ENCODE measurements around the gene SNX10.

SNX10 gene

DNA sequence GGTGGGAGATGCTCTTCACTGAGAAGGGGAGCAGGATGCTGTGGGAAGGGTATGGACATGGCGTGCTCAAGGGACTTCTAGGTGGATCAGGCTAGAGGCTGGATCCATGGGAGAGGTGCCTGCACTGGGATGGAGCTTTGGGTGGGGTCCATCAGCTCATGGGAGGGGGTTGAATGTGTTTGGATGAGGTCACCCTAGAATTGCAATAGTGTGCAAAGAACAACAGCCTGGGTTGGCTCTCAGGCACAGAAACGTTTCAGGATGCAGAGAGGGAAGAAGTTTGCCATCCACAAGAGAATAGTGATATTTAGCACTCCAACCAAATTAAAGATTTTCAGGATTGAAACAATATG is 66.1 kb downstream of the SNX10 start:
- no peak for DNase-seq (ENCODE audit: low read depth)
- TF ChIP-seq, protein P1, sequence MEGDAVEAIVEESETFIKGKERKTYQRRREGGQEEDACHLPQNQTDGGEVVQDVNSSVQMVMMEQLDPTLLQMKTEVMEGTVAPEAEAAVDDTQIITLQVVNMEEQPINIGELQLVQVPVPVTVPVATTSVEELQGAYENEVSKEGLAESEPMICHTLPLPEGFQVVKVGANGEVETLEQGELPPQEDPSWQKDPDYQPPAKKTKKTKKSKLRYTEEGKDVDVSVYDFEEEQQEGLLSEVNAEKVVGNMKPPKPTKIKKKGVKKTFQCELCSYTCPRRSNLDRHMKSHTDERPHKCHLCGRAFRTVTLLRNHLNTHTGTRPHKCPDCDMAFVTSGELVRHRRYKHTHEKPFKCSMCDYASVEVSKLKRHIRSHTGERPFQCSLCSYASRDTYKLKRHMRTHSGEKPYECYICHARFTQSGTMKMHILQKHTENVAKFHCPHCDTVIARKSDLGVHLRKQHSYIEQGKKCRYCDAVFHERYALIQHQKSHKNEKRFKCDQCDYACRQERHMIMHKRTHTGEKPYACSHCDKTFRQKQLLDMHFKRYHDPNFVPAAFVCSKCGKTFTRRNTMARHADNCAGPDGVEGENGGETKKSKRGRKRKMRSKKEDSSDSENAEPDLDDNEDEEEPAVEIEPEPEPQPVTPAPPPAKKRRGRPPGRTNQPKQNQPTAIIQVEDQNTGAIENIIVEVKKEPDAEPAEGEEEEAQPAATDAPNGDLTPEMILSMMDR (IDR thresholded peaks at IDR 0.05; ENCODE audit: low read depth, low read length) = no peak
- no peak for TF ChIP-seq MYC (IDR thresholded peaks at IDR 0.05; ENCODE audit: low read depth, low read length)
- TF ChIP-seq POLR2A (IDR thresholded peaks at IDR 0.05; ENCODE audit: extremely low read depth, insufficient read length) = no peak
- TF ChIP-seq, protein P2, sequence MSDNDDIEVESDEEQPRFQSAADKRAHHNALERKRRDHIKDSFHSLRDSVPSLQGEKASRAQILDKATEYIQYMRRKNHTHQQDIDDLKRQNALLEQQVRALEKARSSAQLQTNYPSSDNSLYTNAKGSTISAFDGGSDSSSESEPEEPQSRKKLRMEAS (IDR thresholded peaks at IDR 0.05; ENCODE audit: low read depth, low read length) = no peak
- H3K4me3 ChIP-seq (ENCODE audit: low read depth, low read length) = no peak overlapping the region

DNA sequence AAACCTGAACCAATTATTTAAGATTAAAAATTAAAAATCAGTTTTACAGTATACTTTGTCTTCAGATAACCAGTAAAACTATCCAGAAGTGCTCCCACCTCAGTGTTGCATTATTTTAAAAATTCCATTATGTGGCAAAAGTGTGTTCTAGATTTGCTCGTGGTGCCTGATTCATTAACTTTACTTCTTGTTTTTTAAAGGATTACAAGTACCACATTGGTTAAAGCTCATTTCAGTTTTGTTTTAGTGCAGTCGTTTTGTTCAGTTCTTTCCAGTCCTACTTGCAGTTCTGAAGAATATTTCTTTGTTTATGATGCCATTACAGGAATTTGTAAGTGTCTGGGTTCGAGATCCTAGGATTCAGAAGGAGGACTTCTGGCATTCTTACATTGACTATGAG is 69.0 kb downstream of the SNX10 start:
- TF ChIP-seq MYC (IDR thresholded peaks at IDR 0.05; ENCODE audit: low read depth, low read length) (no peak), POLR2A (IDR thresholded peaks at IDR 0.05; ENCODE audit: extremely low read depth, insufficient read length) (no peak)
- TF ChIP-seq, protein P1 (IDR thresholded peaks at IDR 0.05; ENCODE audit: low read depth, low read length) = no peak
- TF ChIP-seq, protein P2 (IDR thresholded peaks at IDR 0.05; ENCODE audit: low read depth, low read length) = no peak
- H3K4me3 ChIP-seq (ENCODE audit: low read depth, low read length) = no peak overlapping the region
- DNase-seq (ENCODE audit: low read depth) = peak; percentile 32

DNA sequence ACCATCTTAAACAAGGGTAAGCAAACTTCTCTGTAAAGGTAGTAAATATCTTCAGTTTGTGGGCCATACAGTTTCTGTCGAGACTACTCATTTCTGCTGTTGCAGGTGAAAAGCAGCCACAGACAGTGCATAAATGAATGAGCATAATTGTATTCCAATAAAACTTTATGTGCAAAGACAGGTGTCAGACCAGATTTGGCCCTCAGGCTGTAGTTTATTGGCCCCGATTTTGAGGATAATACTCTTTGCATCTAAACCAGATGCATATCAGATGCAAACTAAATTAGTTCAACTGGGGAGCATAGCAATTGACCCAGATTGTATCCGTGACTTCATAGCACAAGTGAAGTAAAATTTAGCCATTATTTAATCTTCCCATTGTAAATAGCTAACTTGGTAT is 70.0 kb downstream of the SNX10 start:
- H3K4me3 ChIP-seq (ENCODE audit: low read depth, low read length) = no peak overlapping the region
- no peak for DNase-seq (ENCODE audit: low read depth)
- TF ChIP-seq, protein P2 (IDR thresholded peaks at IDR 0.05; ENCODE audit: low read depth, low read length) = no peak
- TF ChIP-seq POLR2A (IDR thresholded peaks at IDR 0.05; ENCODE audit: extremely low read depth, insufficient read length) (no peak), MYC (IDR thresholded peaks at IDR 0.05; ENCODE audit: low read depth, low read length) (no peak)
- TF ChIP-seq, protein P1 (IDR thresholded peaks at IDR 0.05; ENCODE audit: low read depth, low read length) = no peak

DNA sequence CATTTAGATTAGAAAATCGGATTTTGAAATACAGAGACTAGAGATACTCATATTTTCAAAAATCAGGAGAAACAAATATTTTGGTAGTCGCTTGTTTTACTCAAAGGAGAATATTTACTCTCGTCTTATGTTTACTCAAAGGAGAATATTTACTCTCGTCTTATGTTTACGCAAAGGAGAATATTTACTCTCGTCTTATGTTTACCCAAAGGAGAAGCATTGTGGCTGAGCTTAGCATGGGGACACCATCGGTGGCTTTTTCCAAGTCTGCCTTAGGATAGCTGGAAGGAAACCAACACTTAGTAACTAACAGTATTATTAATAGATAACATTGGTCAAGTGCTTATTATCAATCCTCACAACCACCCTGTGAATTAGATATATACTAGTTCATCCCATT is 71.8 kb downstream of the SNX10 start:
- TF ChIP-seq, protein P2 (IDR thresholded peaks at IDR 0.05; ENCODE audit: low read depth, low read length) = no peak
- TF ChIP-seq, protein P1 (IDR thresholded peaks at IDR 0.05; ENCODE audit: low read depth, low read length) = no peak
- no peak for TF ChIP-seq POLR2A (IDR thresholded peaks at IDR 0.05; ENCODE audit: extremely low read depth, insufficient read length)
- DNase-seq (ENCODE audit: low read depth) = no peak
- no peak overlapping the region for H3K4me3 ChIP-seq (ENCODE audit: low read depth, low read length)

DNA sequence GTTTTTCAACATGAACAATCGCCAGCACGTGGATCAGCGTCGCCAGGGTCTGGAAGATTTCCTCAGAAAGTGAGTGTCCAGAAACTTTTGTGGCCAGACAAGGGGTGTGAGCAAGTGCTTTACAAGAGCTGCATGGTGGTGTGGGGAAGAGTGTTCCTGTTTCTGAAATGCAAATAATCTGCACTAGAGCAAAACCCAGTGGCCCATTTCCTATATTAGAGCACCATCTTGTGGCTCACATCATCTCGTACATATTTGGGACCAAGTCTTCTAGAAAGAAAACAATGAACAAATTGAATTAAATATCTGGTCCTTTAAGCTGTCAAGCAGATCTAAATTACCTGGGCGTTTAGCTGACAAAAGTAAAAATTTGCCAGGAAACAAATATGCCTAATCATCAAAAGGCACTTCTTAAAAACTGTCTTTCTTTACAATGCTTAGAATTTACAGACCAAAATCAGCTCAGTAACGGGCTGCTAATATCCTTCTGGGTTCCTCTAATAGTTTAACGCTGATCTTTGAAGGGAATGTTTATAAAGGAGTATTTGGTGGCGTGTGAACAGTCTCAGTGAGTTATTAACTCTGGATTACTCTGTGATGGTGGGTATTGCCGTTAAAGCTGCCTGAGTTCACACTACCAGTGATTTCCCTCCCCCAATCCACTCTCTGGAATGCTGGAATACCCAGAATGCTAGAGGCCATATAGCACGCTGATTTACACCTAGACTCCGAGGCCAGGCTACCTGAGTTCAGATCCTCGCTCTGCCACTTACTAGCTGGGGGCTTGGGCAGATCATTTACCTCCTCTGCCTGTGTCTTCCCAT is 73.6 kb downstream of the SNX10 start:
- H3K4me3 ChIP-seq (ENCODE audit: low read depth, low read length) = no peak overlapping the region
- DNase-seq (ENCODE audit: low read depth) = peak; percentile 94
- TF ChIP-seq, protein P1 (IDR thresholded peaks at IDR 0.05; ENCODE audit: low read depth, low read length) = peak; percentile 83
- no peak for TF ChIP-seq POLR2A (IDR thresholded peaks at IDR 0.05; ENCODE audit: extremely low read depth, insufficient read length)
- TF ChIP-seq, protein P2 (IDR thresholded peaks at IDR 0.05; ENCODE audit: low read depth, low read length) = peak; percentile 82
- TF ChIP-seq MYC (IDR thresholded peaks at IDR 0.05; ENCODE audit: low read depth, low read length) = peak; percentile 84; the same call in 1 of the 2 replicates

All from NB4 (cell line).